HT1080 (cell line): Measurements from ENCODE around the gene SYNE1. TPM values are rescaled to one million over a fixed set of nuclear protein-coding genes. Genes with fewer than 3 reads are reported as not detected.
A peak's percentile ranks its signal among the peaks of the same experiment; 100 is the strongest.

Experiments used
- DNase-seq: peaks from one replicate; pipeline ENCODE4 v3.0.0-alpha.2; 2015; ENCODE audit warnings: low read depth
- total RNA-seq: library from RNA; depleted of rRNA; stranded (reverse); fragments of >200 nt; shearing (Covaris generic); gene quantifications from 2 replicates; pipeline ENCODE4 v1.2.3, GENCODE V29; 2014

SYNE1 gene
- total RNA-seq, 1 experiment from 2014 or later: 20.8 TPM

DNA sequence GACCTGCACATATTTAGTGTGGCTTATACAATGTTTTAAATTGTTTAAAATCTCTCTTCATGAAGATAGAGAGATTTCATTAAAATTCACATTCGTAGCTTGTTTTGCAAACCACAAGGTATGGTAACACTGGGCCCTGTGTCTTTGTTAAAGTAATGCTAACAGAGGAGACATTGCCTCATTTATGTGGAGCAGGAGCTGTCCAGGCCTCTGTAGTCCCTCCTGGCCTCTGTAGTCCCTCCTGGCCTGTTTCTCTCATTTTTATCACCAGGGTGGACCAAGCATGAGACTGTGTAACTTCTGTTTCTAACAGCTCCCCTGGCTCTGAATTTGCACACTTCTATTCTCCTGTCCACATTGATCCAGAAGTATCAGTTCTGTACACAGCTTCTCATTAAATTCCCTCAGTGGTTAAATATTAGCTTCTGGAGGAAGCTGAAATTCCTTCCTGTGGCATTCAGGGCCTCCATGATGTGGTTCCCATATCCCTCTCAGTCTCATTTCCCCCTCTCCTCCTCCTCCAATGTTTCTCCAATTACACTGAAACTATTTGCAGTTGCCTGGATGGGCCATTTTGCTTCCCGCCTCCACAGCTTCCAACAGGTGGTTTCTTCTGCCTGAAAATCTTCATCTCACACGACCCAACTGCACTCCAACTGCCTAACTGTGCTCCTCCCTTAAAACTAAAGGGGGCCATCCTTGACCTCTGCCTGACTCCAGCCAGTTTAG lies 340.4 kb downstream of the SYNE1 start:
- no peak for DNase-seq

DNA sequence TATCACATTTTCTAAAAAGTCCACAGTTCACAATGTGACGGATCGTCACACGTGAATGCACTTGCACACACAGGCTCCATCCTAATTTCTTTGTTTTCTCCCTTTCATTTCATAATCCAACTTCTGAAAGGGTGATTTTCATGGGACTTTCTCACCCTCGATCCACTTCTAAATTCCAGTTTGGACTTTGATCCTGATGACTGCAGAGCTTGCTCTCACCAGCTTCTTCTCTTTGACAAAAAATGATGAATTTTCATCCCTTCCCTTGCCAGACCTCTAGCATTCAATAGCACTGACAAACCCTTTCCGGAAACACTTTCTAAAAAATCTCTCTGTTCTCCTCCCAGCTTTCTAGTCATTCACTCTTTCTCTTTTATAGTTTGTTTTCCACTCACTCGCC lies 341.2 kb downstream of the SYNE1 start:
- no peak for DNase-seq

DNA sequence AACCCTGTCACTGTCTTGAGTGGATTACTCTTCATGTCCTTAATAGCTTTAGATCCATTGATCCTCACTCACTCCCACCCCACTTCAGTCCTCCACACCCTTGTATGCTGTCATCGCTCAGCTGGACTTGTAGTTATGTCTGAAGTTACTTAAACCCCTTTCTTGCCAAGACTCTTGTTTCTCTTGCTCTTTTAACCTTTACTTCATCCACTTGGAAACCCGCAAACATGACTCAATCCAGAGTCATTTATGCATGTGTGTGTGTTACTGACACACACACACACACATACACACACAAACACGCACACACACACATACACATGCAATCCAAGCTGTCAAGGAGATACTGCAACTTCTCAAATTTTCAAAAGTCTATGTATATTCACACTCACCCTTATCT lies 341.8 kb downstream of the SYNE1 start:
- peak; percentile 77 for DNase-seq

DNA sequence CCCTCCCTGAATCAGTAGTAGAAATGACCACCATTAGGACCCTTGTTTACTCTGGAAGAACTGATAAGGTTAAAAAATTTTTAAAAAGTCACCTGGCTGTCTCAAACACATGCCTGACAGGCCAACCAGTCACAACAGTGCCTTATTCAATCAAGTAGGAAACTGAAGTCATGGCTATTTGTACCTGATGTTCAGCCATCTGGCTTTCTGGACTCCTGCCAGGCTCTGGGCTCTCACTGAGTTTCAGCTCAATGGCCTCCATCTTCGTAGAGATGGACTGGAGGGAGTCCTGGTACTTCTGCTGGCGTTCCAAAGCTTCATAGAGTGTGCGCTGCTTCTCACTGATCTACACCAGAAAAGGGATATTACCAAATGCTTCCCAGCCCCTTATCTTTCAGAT lies 343.8 kb downstream of the SYNE1 start:
- DNase-seq: no peak

DNA sequence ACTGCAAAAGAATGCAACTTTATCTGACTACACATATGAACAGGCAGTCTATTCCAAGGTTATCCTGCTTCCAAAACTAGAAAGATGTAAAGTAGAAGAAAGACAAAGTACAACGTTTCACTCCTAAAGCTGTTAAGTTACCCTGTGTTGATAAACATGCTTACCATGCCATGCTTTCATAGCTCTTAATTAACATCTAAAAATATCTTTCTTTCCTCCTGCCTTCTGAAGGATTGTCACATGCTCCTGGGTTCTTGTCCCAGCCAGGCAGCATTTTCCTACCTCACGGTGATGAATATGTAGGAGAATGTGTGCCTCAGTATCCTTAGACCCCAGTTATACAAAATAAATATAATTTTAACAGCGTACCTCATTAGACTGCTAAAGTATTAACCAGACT lies 344.6 kb downstream of the SYNE1 start:
- DNase-seq: no peak

DNA sequence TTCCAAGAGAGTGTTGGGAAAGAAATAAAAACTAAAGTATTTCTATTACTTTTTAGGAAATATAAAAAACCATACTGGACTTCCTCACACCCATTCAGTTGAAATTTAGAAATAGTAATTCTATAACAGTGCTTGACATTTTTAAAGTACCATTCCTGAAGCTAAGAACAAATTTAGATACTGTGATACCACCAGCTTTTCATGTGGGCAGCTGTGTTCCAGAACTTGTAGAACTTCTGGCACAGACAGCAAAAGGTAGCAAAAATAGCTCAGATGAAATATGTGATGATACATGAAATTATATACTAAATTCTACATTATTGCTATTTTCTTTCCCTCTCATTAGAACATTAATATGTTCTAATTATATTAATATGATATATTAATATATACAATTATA lies 346.5 kb downstream of the SYNE1 start:
- DNase-seq: no peak

DNA sequence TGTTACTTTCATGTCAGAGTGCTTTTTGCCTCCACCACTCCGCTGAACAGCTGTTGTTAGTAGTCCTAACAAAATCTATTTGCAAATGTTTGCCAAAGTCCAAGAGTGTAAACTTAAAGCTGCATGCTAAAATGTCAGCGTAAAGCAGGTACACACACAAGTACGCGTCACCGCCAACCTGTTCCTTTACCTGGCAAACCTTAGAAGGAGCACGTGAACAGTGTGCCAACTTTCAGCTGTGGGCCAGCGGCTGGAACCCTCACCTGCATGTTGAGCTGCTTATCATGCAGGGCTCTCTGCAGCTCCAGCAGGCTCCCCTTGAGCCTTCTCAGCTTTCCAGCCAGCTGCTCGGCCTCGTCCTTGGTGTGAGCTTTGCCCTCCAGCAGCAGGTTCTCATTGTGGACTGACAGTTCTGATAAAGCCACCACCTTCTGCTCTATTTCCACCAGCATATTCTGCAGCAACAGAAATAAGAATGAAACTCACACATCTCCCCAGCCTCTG lies 359.3 kb downstream of the SYNE1 start:
- no peak for DNase-seq

DNA sequence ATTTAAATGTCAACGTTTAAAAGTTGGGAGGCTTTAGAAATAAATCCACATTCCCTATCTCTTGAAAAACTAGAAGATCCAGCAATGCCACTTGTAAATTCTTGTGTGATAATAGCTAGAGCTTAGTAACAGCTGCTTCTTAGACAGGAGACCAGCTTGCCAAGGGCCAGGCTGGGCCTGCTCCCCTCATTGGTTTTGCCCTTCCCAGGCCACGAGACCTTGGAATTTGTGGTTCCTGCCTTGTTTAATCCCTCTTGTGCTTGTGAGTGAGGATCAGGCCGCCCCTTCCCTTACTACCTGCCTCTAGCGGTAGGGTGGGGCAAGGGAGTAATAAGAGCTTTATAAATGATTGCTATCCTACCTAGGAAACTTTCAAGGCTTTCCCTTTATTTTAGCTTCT lies 363.5 kb downstream of the SYNE1 start:
- DNase-seq: no peak

DNA sequence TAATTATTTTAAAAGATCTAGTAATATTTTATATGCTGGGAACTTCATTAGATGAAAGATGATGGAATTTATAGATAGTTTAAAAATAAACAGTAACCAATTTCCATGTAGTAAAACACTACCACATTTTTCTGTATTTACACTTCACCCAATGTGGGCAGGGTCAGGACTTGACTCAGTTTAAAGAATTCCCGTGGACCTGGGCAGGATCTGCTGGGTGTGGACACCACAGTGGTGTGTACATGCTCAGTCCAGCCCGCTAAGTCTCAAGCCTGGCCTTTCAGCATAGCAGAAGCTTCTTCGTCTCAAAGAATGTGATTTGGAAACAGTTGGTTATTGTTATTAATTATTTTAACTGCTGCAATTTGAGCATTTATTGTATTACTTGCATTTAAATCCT lies 364.2 kb downstream of the SYNE1 start:
- no peak for DNase-seq

GRCh38 chr6:152272486-152272885 lies 364.7 kb downstream of the SYNE1 start:
- DNase-seq: no peak

GRCh38 chr6:152271776-152272464 lies 365.2 kb downstream of the SYNE1 start:
- DNase-seq: peak; percentile 51

GRCh38 chr6:152270301-152270925 lies 366.7 kb downstream of the SYNE1 start:
- DNase-seq: peak; percentile 45

- no peak for DNase-seq
These were observed 368.2 kb downstream of the SYNE1 start for GRCh38 chr6:152268846-152269442.

DNA sequence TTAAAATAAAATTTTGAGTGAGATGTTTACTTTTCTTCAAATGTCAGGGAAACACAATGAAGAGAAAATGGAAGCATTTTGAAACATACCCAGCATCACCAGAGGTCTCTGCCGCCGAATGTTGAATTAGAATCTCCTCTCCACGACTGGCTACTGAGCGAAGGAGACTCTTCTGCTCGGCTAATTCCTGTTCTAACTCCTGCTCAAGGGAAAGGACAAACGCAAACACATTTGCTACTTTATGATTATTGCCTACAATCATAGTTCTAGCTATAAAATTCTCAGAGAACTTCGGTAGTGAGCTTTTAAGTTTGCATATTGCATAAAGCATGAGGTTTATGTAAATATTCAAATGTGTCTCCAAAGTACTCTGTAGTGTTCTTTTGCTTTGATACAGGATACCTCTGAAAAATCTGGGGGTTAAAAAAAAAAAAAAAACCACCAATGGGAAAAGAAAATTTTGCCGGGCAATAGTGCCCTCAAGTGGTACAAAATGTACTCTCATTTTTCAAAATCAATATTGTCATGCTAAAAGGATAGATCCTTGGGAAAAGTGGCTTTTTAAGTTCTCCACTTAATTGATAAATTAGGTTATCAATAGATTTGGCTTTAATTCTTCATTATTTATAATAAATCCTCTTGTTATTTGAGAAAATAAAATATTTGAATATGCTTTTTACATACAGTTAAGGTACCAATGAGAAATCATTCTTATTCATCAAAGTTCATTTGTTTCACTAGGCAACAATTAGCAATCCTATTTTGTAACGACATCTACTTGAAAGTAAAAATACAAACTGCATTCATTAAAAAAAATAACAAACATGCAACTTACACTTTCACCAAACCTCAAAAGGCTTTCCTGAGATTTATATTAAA lies 369.0 kb downstream of the SYNE1 start:
- DNase-seq: peak; percentile 23

- no peak for DNase-seq
These were observed 371.5 kb downstream of the SYNE1 start for GRCh38 chr6:152265651-152266050.

GRCh38 chr6:152263582-152263981 lies 373.6 kb downstream of the SYNE1 start:
- DNase-seq: no peak

- DNase-seq: no peak
These were observed 376.0 kb downstream of the SYNE1 start for GRCh38 chr6:152261179-152261578.

GRCh38 chr6:152259234-152259633 lies 377.9 kb downstream of the SYNE1 start:
- no peak for DNase-seq

DNA sequence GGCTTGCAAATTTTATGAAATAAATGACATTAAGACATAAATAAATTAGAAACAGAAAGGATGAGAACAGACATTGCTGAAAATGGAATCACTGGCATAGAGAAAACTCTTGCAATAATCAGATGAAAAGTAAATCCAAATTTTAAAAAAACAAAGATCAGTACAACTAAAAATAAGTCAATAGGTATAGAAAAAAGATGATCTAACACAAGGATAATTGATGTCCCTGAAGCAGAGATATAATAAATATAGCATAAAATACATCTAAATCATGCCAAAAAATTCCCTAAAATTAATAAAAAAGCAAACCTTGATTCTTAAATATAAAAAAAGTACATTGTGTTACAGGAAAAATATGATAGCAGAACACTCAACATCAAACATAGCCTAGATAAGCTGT lies 379.6 kb downstream of the SYNE1 start:
- no peak for DNase-seq

DNA sequence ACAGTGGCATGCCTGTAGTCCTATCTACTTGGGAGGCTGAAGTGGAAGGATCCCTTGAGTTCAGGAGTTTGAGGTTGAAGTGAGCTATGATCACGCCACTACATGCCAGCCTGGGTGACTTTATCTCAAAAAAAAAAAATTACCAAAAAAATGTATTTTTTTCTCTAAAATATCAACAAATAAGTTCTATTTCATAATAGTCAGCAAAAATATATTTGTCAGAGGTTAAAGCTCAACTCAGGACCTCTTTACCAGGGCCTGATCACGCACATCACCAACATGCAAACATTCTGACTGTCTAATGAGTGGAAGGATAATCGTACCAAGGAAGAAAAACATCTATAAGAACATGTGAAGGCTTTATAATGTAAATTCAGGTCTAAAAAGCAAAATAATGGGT lies 387.0 kb downstream of the SYNE1 start:
- no peak for DNase-seq

DNA sequence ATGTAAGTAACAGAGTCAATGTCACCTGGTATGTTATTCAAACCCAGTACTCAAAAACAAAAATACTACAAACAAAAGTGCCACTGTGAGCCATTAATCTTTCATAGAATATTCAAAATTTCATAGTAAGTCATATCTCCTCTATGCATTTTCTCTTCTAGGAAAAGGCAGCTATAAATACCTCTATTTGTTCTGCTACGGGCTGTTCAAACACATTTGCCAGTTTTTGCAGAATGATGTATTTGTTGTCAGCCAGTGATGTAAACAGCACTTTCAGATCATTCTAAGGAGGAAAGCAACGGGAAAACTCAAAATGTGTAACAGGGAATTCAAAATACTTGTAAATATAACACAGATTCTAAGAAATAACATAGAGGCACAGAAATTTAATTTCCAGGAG lies 388.2 kb downstream of the SYNE1 start:
- no peak for DNase-seq
